NCI-H345 treated with DMSO at 0.1 percent for 48 hours (cell line): ENCODE results near the gene ZMIZ1.
"Not testable (repeated sequence)": the region's sequence is repeated elsewhere in the genome, so short reads cannot be mapped to it uniquely, and the experiment has no call there.

ENCODE experiments used
- DNase-seq: peaks from one replicate; lab custom pipeline; 2025; ENCODE audit not compliant: unreplicated experiment; lab: John Stamatoyannopoulos, UW

ZMIZ1 gene

GRCh38 chr10:79335094-79335469 lies 266.3 kb downstream of the ZMIZ1 start:
- no peak for DNase-seq

- DNase-seq, result no peak
Measured at GRCh38 chr10:79335470-79336235, 266.9 kb downstream of the ZMIZ1 start.

- DNase-seq, result no peak
Measured at GRCh38 chr10:79336276-79336675, 267.5 kb downstream of the ZMIZ1 start.

GRCh38 chr10:79336739-79337138 lies 268.0 kb downstream of the ZMIZ1 start:
- DNase-seq, result peak; percentile 36

GRCh38 chr10:79337783-79338469 lies 269.2 kb downstream of the ZMIZ1 start:
- not testable (repeated sequence) for DNase-seq

- DNase-seq, result no peak
Measured at GRCh38 chr10:79339266-79339665, 270.5 kb downstream of the ZMIZ1 start.

- no peak for DNase-seq
Measured at GRCh38 chr10:79340646-79341244, 272.0 kb downstream of the ZMIZ1 start.

GRCh38 chr10:79342295-79342761 lies 273.6 kb downstream of the ZMIZ1 start:
- DNase-seq, result no peak

- DNase-seq, result no peak
Measured at GRCh38 chr10:79342811-79343561, 274.2 kb downstream of the ZMIZ1 start.

GRCh38 chr10:79344502-79345195 lies 275.9 kb downstream of the ZMIZ1 start:
- DNase-seq, result peak; percentile 81

- no peak for DNase-seq
Measured at GRCh38 chr10:79345241-79346011, 276.7 kb downstream of the ZMIZ1 start.

GRCh38 chr10:79346012-79346340 lies 277.2 kb downstream of the ZMIZ1 start:
- no peak for DNase-seq

- DNase-seq, result no peak
Measured at GRCh38 chr10:79346388-79347225, 277.8 kb downstream of the ZMIZ1 start.

GRCh38 chr10:79347226-79347893 lies 278.6 kb downstream of the ZMIZ1 start, which contains the start of gene PPIF:
TSS of gene PPIF (plus strand) at chr10:79347469. CDS start at chr10:79347549, 80 bp downstream.
- peak; percentile 62 for DNase-seq

GRCh38 chr10:79347894-79348639 lies 279.3 kb downstream of the ZMIZ1 start:
- no peak for DNase-seq

GRCh38 chr10:79348640-79348988 lies 279.8 kb downstream of the ZMIZ1 start:
- no peak for DNase-seq

- DNase-seq, result no peak
Measured at GRCh38 chr10:79349072-79349491, 280.3 kb downstream of the ZMIZ1 start.
